Ammon's horn (tissue), 1 donor: ENCODE results near the gene SLC16A10.
"Not testable (repeated sequence)": the region's sequence is repeated elsewhere in the genome, so short reads cannot be mapped to it uniquely, and the experiment has no call there.

ENCODE experiments used
- DNase-seq: peaks from one replicate; pipeline ENCODE4 v3.0.0-alpha.2; 2016; ENCODE audit warnings: low spot score

Gene SLC16A10, protein sequence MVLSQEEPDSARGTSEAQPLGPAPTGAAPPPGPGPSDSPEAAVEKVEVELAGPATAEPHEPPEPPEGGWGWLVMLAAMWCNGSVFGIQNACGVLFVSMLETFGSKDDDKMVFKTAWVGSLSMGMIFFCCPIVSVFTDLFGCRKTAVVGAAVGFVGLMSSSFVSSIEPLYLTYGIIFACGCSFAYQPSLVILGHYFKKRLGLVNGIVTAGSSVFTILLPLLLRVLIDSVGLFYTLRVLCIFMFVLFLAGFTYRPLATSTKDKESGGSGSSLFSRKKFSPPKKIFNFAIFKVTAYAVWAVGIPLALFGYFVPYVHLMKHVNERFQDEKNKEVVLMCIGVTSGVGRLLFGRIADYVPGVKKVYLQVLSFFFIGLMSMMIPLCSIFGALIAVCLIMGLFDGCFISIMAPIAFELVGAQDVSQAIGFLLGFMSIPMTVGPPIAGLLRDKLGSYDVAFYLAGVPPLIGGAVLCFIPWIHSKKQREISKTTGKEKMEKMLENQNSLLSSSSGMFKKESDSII

DNA sequence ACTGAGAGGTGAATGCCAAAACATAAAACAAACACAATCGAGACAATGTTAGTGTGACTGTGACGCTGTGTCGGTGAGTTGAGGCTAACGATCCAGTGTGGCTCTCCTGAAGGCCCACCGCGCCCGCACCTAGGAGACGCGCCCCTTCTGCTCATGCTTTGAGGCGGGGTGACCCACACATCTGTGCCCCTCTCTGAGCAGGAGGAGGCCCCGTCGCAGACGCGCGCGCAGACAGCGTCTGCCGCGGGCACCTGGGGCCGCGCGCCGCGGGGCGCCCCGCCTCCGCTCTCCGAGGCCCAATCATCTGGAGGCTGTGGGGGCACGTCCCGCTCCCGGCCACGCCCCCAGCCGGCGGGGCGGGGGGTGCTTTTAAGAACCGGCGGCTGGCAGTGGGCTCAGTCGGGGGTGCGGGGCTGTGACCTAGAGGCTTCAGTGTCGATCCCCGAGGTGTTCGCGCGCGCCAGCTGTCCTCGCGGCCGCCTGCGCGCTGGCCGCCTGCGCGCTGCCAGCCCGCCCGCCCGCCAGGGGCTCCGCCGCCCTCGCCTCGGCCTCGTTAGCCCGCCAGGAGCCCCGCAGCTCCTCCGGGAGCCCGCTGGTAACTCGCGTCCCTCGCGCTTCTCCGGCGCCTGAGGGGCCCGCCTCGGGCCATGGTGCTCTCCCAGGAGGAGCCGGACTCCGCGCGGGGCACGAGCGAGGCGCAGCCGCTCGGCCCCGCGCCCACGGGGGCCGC is at the start of gene SLC16A10:
Gene SLC16A10, plus strand, starts transcription at position 398 of the 730 bp plus-strand sequence. Its CDS starts 250 bp downstream, at position 648.
- DNase-seq = peak; percentile 47

DNA sequence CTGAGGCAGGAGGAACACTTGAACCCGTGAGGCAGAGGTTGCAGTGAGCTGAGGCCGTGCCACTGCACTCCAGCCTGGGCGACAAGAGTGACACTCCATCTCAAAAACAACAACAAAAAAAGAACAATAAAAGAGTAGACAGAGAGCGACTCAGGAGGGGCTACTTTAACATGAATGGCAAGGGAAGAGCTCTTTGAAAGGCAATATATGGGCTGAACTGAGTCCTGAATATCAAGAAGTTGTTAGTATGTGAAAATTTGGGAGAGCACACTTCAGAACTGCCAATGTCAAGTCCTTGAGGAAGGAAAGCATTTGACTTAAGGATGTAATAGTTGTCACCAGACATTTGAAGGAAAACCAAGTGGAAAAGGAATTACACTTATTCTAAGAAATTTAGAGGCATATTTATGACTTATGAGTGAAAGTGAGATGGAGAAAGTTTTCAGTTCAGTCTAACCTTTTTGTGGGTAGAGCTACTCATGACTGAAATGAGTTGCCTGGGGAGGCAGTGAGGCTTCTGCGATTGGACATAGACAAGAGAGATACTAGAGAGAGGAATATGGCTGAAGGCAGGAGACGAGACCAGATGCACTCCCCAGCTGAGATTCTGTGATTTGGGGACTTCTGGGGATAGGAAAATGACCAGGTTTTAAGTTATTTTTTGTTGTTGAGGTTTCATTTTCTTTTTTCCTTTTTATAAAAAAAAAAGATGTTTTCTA is 48.6 kb upstream of the SLC16A10 start:
- DNase-seq = no peak

DNA sequence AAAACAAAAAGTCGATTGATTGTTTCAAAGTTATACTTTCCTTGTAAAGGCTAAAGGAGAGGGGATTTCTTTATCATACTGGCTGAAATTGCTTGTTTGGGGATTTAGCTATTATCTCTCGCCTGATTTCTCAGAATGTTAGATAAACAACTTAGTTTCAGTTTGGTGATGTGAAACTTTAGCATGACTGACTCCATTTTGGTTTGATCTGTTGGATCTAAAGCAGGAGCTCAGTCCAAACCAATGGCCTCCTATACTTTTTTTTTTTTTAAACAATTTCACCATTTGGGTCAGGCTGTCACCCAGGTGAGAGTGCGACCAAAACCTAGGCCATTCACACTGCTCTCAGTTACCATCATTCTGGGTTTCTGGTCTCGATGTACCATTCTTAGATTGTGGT is 45.4 kb upstream of the SLC16A10 start:
- no peak for DNase-seq

DNA sequence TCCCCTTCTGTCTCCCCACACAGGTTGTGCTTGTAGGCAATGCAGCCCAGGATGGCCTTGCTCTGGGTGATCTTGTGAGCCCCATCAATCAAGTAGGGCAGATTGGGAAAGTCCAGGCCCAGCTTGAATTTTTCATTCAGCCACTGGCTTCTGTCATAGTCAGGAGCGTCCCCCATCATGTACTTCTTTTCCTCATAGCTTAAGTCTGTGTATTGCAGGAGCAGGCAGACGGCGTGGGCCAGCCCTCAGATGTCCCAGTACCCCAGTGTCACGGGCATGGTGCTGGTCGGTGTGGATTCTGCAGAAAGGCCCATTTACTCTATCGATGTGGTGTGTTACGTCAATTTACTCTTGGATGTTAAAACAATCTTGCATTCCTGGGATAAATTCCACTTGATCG is 40.1 kb upstream of the SLC16A10 start:
- no peak for DNase-seq

DNA sequence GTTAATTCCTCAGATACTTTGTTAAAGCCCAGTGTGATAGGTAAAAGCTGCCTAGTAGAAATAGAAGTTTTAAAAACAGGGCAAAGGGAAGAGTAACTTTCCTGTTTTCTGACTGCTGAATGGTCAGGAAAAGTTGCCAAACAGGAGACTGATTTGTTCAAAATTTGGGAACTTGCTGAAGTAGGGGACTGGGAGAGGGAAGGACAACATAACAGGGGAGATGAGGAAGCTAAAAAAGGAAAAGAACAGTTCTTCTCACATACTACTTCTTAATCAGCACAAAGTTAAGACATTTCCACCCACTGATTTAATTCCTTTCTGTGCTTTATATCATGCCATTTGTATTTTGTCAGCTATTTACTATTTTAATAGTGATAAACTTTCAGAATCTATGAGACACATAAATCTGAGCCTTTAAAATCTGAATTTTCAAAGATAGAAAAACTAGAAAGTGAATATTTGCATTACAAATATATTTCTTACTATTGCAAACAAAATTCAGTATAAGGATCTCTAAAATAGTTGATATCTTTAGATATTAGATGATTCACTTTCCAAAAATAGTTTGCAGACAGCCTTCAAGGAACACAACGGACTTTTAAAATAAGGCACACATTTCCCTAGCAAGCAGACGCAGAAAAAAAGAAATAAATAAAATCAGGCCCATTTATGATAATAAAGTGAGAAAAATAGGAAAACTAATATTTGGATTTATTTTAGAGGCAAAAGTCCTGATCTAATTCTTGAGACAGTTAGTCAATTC is 36.9 kb upstream of the SLC16A10 start:
- no peak for DNase-seq

DNA sequence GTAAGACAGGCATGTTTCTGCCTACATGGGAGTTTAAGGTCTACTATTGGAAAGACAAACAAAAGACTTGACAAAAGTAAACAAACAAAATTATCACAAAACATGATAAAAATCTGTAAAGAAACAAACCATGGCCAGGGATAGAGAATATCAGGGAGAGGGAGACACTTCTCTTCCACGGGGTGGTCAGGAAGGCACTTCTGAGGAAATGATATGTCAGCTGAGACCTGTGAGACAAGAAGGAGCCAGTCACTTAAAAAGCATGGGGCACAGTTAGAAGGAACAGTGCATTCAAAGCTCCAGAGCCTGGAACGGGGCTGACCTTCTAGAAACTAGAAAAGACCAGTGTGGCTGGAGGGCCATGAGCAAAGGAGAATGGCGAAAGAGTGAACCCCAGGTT is 35.1 kb upstream of the SLC16A10 start:
- no peak for DNase-seq

DNA sequence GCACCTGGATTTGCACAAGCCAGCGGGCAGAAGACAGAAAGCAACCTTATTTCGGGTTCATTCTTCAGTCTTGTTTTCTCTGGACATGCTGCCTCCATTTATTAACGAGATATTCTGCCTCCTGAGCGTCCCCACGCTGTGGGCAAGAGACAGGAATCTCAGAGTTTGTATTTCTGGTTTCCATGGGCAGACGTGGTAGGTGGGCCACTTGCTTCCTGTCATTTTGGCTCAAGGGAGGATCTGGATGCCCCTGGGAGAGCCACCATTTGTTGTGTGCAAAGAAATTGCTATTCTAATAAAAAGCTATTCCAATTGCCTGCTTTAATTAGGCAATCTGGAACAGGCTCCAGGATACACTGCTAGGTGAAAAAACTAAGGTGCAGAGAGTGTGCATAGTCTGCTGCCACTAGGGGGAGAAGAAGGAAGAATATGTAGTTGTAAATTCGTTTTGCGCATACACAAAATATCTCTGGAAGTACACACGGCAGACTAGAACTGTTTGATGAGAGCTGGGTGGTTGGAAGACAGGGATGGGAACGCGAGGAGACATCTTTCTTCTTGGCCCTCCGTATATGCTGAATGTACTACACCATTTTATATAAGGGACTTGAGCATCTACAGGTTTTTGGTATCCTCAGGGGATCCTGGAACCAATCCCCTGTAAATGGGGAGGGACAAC is 30.1 kb upstream of the SLC16A10 start:
- peak; percentile 44 for DNase-seq

DNA sequence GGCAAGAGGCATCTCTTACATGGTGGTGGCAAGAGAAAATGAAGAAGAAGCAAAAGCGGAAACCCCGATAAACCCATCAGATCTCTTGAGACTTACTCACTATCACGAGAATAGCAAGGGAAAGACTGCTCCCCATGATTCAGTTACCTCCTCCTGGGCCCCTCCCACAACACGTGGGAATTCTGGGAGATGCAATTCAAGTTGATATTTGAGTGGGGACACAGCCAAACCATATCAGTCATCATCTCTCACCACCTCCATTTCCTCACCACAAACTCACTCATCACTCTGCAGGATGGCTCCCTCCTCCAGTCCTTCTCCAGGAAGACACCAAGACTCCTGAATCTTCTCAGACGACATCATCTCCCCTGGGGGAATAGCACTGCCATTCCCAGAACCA is 25.8 kb upstream of the SLC16A10 start:
- DNase-seq = no peak

DNA sequence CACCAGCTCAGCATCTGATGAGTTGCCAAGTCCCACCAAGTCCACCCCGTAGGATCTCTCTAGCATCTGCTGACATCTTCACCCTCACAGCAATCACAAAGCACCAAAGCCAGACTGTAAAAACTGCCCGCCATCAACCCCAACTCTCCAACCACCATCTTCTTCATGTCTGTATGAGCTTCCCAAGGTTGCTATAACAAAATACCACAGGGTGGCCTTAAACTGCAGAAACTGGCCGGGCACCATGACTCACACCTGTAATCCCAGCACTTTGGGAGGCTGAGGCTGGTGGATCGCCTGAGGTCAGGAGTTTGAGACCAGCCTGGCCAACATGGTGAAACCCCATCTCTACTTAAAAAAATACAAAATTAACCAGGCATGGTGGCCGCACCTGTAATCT is 25.3 kb upstream of the SLC16A10 start:
- DNase-seq = not testable (repeated sequence)

DNA sequence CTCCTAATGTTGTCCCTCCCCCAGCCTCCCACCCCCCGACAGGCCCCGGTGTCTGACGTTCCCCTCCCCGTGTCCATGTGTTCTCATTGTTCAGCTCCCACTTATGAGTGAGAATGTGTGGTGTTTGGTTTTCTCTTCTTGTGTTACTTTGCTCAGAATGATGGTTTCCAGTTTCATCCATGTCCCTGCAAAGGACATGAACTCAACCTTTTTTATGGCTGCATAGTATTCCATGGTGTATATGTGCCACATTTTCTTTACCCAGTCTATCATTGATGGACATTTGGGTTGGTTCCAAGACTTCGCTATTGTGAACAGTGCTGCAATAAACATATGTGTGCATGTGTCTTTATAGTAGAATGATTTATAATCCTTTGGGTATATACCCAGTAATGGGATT is 24.4 kb upstream of the SLC16A10 start:
- DNase-seq = not testable (repeated sequence)

DNA sequence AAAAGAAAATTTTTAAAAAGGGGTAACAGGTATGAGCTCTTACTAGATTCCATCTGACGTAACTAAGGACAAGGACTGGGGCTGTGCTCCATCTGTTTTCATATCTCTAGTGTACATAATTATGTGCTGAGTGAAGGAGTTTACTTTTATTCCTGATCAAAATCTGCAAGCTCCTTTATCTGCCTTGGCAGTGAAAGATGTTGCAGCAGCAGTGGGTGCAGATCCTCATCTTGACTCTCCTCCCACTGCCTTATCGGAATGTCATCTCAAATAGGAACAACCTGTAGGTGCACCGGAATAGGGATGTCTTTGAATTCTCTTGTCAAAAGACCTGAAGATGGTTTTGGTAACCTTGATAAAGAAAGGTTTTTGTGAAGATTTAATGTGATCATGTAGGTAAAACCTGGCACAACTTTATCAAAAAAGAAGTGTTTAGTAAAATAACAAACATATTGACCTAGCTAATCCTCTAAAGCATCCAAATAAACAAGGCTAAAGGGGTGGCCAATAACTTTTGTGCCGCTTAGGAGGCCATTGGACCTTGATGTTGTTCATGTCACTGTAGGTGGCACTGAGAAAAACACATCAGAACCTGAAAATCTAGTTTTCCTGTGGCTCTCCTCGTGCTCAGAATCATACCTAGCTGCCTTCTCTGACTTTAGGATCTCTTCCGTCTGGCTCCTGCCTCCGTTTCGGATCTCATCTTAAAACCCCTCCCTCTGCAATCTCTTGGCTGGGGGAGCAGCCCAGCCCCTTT is 19.0 kb upstream of the SLC16A10 start:
- no peak for DNase-seq

DNA sequence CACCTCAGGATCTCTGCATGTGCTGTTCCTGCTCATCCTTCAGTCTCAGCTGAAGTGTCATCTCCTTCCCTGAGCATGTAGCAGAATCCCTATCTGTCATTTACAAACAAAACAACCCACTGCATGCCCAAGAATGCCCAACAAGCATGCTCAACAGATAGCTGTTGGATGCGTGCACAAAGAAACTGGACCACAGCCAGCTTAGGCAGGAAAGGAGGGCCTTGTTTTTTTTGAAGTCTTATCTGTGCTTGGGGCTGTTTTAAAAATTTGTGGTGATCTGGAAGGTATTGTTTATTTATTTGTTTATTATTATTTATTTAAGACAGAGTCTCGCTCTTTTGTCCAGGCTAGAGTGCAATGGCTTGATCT is 18.5 kb upstream of the SLC16A10 start:
- no peak for DNase-seq

DNA sequence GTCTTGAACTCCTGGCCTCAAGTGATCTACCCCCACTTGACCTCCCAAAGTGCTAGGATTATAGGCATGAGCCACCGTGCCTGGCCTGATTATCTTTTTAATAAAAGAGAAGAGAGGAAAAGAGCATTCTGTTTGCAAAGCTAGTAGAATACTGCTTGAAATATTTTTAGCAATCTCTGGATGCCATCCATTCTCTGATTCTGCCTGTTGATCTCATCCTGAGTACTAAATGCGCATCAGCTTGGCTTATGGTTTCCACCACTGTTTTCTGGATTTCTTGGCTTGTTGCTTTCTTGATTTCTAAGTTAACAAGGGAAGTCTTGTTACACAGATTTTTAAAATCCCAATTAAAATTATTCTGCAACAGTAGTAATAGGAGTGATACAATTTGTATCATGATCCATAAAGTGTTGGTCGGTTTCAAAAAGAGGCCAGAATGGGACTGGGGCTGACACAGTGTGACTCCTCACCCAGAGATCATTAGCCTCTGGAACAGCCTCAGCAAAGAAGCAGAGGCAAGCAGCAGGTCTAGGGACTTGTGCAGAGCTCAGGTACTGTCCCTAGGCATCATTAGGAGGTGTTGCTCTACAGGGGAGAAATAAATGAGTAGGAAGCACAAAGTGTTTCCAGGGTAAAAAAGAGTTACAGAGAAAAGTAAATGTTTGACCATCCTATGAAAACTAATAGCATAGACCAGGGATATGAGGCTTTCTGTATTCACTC is 17.8 kb upstream of the SLC16A10 start:
- DNase-seq = peak; percentile 35

DNA sequence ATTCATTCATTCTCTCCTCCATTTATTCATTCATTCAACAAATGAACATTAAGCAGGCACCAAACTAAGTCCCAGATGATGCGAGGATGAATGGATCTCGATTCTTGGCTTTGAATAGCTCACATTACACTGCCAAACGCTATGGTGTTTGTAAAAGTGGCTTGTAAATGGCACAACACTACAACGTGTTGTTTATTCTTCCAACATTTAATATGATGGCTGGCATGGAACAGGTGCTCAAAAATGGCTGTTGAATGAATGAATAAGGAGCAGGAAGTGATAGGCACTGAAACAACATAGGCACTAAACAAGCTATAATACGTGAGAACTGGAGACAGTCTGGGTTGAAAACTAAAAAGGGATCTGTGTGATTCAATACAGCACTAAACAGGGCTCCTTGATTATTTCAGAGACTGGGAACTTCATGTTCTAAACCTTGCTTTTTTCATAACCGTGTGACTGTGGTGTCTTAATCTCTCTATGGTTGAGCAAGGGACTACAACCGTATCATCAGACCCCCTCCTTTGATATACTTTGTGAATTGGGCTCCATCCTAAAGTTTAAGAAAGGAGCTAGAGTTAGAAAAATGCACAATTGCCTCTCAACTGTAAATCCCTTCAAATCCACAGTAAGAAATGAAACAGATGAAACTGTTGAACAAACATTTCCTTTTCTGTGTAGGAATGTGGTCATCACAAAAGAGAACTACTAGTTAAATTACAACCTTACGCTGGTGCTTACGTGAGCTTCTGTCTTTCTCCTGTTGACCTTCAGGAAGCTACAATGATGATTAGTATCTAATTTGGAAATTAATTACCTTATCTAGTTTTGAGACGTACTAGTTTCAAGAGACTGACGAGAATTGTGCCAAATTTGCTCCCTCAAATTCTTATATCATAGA is 16.9 kb upstream of the SLC16A10 start:
- DNase-seq = no peak

DNA sequence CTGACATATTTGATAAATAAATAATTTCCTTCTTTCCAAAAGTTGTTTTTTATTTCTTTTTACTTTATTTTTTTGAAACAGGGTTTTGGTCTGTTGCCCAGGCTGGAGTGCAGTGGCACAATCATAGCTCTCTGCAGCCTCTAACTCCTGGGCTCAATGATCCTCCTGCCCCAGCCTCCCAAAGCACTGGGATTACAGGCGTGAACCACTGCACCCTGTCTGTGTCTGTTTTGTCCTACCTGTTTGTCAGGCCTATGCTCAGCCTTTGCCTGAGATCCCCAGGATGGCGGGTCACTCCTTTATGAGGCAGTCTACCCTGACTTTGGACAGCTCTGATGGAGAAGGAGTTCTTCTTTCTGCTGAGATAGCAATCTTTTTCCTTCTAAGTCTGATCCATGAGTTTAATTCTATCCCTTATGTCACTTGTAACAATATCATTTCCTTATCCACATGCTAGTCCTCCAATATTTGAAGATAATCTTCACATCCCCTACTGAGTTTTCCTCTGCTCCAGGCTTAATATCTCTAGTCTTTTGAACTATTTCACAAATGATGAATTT is 14.4 kb upstream of the SLC16A10 start:
- no peak for DNase-seq

DNA sequence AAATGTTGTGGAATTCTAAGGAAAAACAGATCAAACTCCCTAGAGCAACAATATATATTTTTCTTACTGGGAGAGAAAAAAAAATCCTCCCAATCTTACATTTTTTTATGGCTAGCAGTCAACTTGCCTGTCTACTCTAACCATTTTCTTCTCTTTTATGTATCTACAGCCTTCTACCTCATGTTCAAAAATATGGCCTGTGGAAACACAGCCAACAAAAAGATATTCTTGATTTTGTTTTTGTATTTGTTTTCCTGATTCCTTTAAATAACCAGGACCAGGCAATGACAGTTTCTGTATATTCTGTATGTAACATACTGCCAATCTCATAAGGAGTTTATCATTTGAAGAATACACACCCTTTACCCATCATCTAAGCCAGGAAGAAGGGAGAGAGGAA is 13.0 kb upstream of the SLC16A10 start:
- no peak for DNase-seq

DNA sequence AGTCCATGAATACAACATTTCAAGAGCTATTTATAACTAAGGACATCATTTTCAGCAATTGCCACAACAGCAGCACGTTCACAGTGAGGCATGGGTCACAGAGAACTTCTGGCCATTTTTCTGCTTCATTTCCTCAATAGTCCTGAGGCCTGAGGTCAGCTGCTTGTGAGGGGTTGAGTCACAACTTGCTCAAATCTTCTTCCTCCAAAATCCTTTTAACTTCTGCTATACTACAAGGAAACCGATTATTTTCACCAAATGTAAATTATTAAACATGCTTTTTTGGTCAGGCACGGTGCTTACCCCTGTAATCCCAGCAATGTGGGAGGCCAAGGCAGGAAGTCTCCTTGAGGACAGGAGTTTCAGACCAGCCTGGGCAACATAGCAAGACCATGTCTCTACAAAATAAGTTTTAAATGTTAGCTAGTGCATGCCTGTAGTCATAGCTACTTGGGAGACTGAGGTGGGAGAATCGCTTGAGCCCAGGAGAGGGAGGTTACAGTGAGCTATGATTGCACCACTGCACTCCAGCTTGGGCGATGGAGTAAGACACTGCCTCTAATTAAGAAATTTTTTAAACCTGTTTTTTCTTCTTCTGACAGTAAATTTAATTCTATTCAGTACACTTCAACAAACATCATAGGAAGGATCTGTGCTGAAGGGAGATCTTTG is 11.1 kb upstream of the SLC16A10 start:
- no peak for DNase-seq

DNA sequence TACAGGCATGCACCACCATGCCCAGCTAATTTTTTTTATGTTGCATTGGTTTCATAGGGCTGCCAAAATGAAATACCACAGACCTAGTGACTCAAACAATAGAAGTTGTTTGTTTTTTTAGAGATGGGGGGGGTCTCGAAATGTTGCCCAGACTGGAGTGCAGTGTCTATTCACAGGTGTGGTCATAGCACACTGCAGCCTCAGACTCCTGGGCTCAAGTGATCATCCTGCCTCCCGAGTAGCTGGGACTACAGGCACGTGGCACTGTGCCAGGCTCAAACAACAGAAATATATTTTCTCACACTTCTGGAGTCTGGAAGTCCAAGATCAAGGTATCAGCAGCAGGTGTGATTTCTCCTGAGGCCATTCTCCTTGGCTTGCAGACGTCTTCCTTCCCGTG is 6.6 kb upstream of the SLC16A10 start:
- no peak for DNase-seq
